ENCODE results near the gene CIRBP. TPM values are rescaled to one million over a fixed set of nuclear protein-coding genes. Genes with fewer than 3 reads are reported as not detected.
A peak's percentile ranks its signal among the peaks of the same experiment; 100 is the strongest.
"Not testable (repeated sequence)": the region's sequence is repeated elsewhere in the genome, so short reads cannot be mapped to it uniquely, and the experiment has no call there.

The CIRBP gene
- total and polyA plus RNA-seq, 9 of the 15 experiments (the other 6 are each of a cell fraction or from before 2014, with no cell fraction given) = 20.5 to 327 (median 176) TPM

GRCh38 chr19:1304197-1304924, 35.2 kb downstream of the CIRBP start:
- peaks cover 6 to 55% of the 10 kb centered on the region in 2 experiments for H3K4me1 ChIP-seq (replicated peaks in 1 of 2; ENCODE audit: control insufficient read depth in 2 of 2, insufficient read depth in 2 of 2, low read length in 2 of 2)
- peak in 1 of 4 experiments; percentile 36 for DNase-seq (ENCODE audit: extremely low read depth in 1 of 4, low spot score in 3 of 4)
- H3K27me3 ChIP-seq (ENCODE audit: control insufficient read depth in 2 of 2, insufficient read depth in 2 of 2, low read length in 2 of 2) = peaks cover 6 to 11% of the 10 kb centered on the region in 2 experiments; a peak in 3 of 5 replicates
- peak overlapping the region; percentile 70 for H2AFZ ChIP-seq (ENCODE audit: low read depth, low read length)
- peaks cover 11% of the 10 kb centered on the region; the same call in 2 of the 3 replicates for H3K79me2 ChIP-seq (ENCODE audit: control insufficient read depth, insufficient read depth, low read length)
- no peaks in the 10 kb centered on the region for H3K9me1 ChIP-seq (ENCODE audit: control insufficient read depth, insufficient read depth, low read length)
- WGBS (ENCODE audit: insufficient coverage, low coverage, missing lambda C conversion rate) = 57% methylated on average over 19 of the region's 28 CpGs
- H3K4me3 ChIP-seq = no peak overlapping the region
- no peaks in the 10 kb centered on the region for H3K36me3 ChIP-seq (ENCODE audit: control insufficient read depth, insufficient read depth, low read length)
- no peak overlapping the region; the same call in 1 of the 2 replicates for H3K4me2 ChIP-seq (ENCODE audit: insufficient read depth, low read length)
- no TSS peak for BruUV-seq (replicated peaks)
- no peaks in the 10 kb centered on the region for H3K9me3 ChIP-seq (replicated peaks; ENCODE audit: control insufficient read depth, insufficient read depth, low read depth, low read length)
- POLR2A ChIA-PET = interaction anchor here (3.4 kb wide), 1 partner anchor 35 kb away, joined by 13 read pairs; the partner anchor contains the start of gene CIRBP
- intact Hi-C loops (cut with micrococcal nuclease) (no loop called here), in situ Hi-C loops (cut with MboI) (no loop called here)
- H4K20me1 ChIP-seq (replicated peaks; ENCODE audit: control insufficient read depth, insufficient read depth, low read length) = peaks cover 1% of the 10 kb centered on the region; the same call in 1 of the 2 replicates
- H3K27ac ChIP-seq (ENCODE audit: extremely low read depth, low read depth, low read length) = no peak overlapping the region
- ATAC-seq = peak; percentile 41
- CTCF ChIA-PET (ENCODE audit: low intra/inter-chr PET ratio) = no interaction called here
- peak overlapping the region in 1 of 2 experiments; percentile 66; a peak in 2 of 4 replicates for H3K9ac ChIP-seq (ENCODE audit: insufficient read depth in 1 of 2, low read depth in 2 of 2, low read length in 2 of 2)
- no peak for FAIRE-seq
- peak; percentile 21; the same call in 1 of the 2 replicates for TF ChIP-seq ZBTB7A (IDR thresholded peaks at IDR 0.05; ENCODE audit: borderline replicate concordance, control insufficient read depth, low read depth, low read length)
- TF ChIP-seq, protein P1, sequence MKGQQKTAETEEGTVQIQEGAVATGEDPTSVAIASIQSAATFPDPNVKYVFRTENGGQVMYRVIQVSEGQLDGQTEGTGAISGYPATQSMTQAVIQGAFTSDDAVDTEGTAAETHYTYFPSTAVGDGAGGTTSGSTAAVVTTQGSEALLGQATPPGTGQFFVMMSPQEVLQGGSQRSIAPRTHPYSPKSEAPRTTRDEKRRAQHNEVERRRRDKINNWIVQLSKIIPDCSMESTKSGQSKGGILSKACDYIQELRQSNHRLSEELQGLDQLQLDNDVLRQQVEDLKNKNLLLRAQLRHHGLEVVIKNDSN (CRISPR knock-in tag; IDR thresholded peaks at IDR 0.05) = peak; percentile 42; the same call in 1 of the 2 replicates
- no peak for TF ChIP-seq PTBP1 (IDR thresholded peaks at IDR 0.05; ENCODE audit: low read depth, low read length)
- no peak for TF ChIP-seq ZNF764 (CRISPR knock-in tag; IDR thresholded peaks at IDR 0.05; ENCODE audit: low read depth)
- peak; percentile 36; the same call in 1 of the 2 replicates for TF ChIP-seq USF2 (CRISPR knock-in tag; IDR thresholded peaks at IDR 0.05)

DNA sequence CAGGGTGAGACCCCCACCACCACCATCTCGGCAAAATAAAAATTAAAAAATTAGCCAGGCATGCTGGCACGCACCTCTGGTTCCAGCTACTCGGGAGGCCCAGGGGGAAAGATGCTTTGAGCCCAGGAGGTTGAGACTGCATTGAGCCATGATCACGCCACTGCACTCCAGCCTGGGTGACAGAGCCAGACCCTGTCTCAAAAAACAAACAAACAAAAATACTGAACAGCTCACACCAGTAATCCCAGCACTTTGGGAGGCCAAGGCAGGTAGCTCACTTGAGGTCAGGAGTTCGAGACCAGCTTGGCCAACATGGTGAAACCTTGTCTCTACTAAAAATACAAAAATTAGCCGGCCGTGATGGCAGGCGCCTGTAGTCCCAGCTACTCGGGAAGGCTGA, 36.2 kb downstream of the CIRBP start:
- H3K9me3 ChIP-seq (replicated peaks; ENCODE audit: control insufficient read depth, insufficient read depth, low read depth, low read length); POLR2A ChIA-PET; ATAC-seq; H3K27ac ChIP-seq (ENCODE audit: extremely low read depth, low read depth, low read length); H3K36me3 ChIP-seq (ENCODE audit: control insufficient read depth, insufficient read depth, low read length); BruUV-seq (replicated peaks); H3K4me2 ChIP-seq (ENCODE audit: insufficient read depth, low read length); DNase-seq (ENCODE audit: extremely low read depth in 1 of 4, low spot score in 3 of 4); H2AFZ ChIP-seq (ENCODE audit: low read depth, low read length); FAIRE-seq; in situ Hi-C loops (cut with MboI); intact Hi-C loops (cut with micrococcal nuclease); H4K20me1 ChIP-seq (replicated peaks; ENCODE audit: control insufficient read depth, insufficient read depth, low read length); H3K4me3 ChIP-seq; CTCF ChIA-PET (ENCODE audit: low intra/inter-chr PET ratio); H3K9me1 ChIP-seq (ENCODE audit: control insufficient read depth, insufficient read depth, low read length); H3K27me3 ChIP-seq (ENCODE audit: control insufficient read depth in 2 of 2, insufficient read depth in 2 of 2, low read length in 2 of 2): not testable (repeated sequence)
- peaks cover 6 to 53% of the 10 kb centered on the region in 2 experiments for H3K4me1 ChIP-seq (replicated peaks in 1 of 2; ENCODE audit: control insufficient read depth in 2 of 2, insufficient read depth in 2 of 2, low read length in 2 of 2)
- H3K9ac ChIP-seq (ENCODE audit: insufficient read depth in 1 of 2, low read depth in 2 of 2, low read length in 2 of 2) = peak overlapping the region in 1 of 2 experiments; percentile 13; a peak in 1 of 4 replicates
- peaks cover 16% of the 10 kb centered on the region; the same call in 2 of the 3 replicates for H3K79me2 ChIP-seq (ENCODE audit: control insufficient read depth, insufficient read depth, low read length)
- 60% methylated on average over 8 of the region's 9 CpGs for WGBS (ENCODE audit: insufficient coverage, low coverage, missing lambda C conversion rate)

Measured in K562 (cell line).